WTC11 (cell line): Measurements from ENCODE around the gene ADI1. TPM values are rescaled to one million over a fixed set of nuclear protein-coding genes. Genes with fewer than 3 reads are reported as not detected.

Experiments
- ATAC-seq: fragments of 200-7000 bp; cut with Tn5 transposase; 2 replicates; pipeline ENCODE4 v1.10.0; 2021; ENCODE audit warnings: mild to moderate bottlenecking, moderate library complexity
- CTCF ChIA-PET: fragments of 300-600 bp; sonication (Branson Sonifier 250); formaldehyde crosslinking; loops from one replicate; lab custom pipeline; 2021; ENCODE audit warnings: antibody characterized with exemption; lab: Charles Lee
- POLR2A ChIA-PET: fragments of 350-600 bp; sonication (Branson Sonifier 250); formaldehyde crosslinking; loops from one replicate; lab custom pipeline; 2021; ENCODE audit warnings: antibody characterized with exemption; lab: Charles Lee
- DNase-seq: peaks from one replicate; pipeline ENCODE4 v3.0.0; 2021; ENCODE audit warnings: low spot score
- H3K27ac Mint-ChIP-seq: 2 replicates; pipeline ENCODE4 v1.8.0; 2021; ENCODE audit warnings: mixed read lengths
- H3K27me3 Mint-ChIP-seq: 2 replicates; pipeline ENCODE4 v1.8.0; 2021; ENCODE audit warnings: low read depth, mild to moderate bottlenecking, moderate library complexity, mixed read lengths
- H3K36me3 Mint-ChIP-seq: 2 replicates; pipeline ENCODE4 v1.8.0; 2021; ENCODE audit warnings: mixed read lengths
- H3K4me1 Mint-ChIP-seq: 2 replicates; pipeline ENCODE4 v1.8.0; 2022; ENCODE audit warnings: mixed read lengths
- H3K4me3 Mint-ChIP-seq: 2 replicates; pipeline ENCODE4 v1.8.0; 2021; ENCODE audit warnings: mild to moderate bottlenecking, moderate library complexity, mixed read lengths
- H3K9me3 Mint-ChIP-seq: 2 replicates; pipeline ENCODE4 v1.8.0; 2021; ENCODE audit warnings: mixed read lengths
- ATF2 ChIP-seq: sonication (generic); formaldehyde crosslinking; IDR thresholded peaks from 2 replicates; pipeline ENCODE4 v1.8.1; 2022; ENCODE audit warnings: low read depth, missing genetic modification reagents, borderline replicate concordance
- ATF3 ChIP-seq: sonication (generic); formaldehyde crosslinking; conservative IDR thresholded peaks from 2 replicates; pipeline ENCODE4 v1.8.1; 2022; ENCODE audit warnings: mild to moderate bottlenecking, missing genetic modification reagents
- CREB1 ChIP-seq: sonication (generic); formaldehyde crosslinking; IDR thresholded peaks from 2 replicates; pipeline ENCODE4 v1.8.0; 2023; ENCODE audit warnings: mild to moderate bottlenecking, missing genetic modification reagents
- E2F4 ChIP-seq: sonication (generic); formaldehyde crosslinking; IDR thresholded peaks from 2 replicates; pipeline ENCODE4 v1.8.1; 2022; ENCODE audit warnings: low read depth, mild to moderate bottlenecking, moderate library complexity, missing genetic modification reagents, borderline replicate concordance
- ETV6 ChIP-seq: sonication (generic); formaldehyde crosslinking; IDR thresholded peaks from 2 replicates; pipeline ENCODE4 v1.8.1; 2022; ENCODE audit warnings: mild to moderate bottlenecking, missing genetic modification reagents
- FOXK1 ChIP-seq: sonication (generic); formaldehyde crosslinking; IDR thresholded peaks from 2 replicates; pipeline ENCODE4 v1.8.0; 2022; ENCODE audit warnings: mild to moderate bottlenecking, moderate library complexity, missing genetic modification reagents
- FOXP4 ChIP-seq: sonication (generic); formaldehyde crosslinking; IDR thresholded peaks from 2 replicates; pipeline ENCODE4 v1.8.0; 2022; ENCODE audit warnings: mild to moderate bottlenecking, missing genetic modification reagents
- IRF1 ChIP-seq: sonication (generic); formaldehyde crosslinking; IDR thresholded peaks from 2 replicates; pipeline ENCODE4 v1.8.0; 2023; ENCODE audit warnings: missing genetic modification reagents
- JUN ChIP-seq: sonication (generic); formaldehyde crosslinking; IDR thresholded peaks from 2 replicates; pipeline ENCODE4 v1.8.0; 2023; ENCODE audit warnings: mild to moderate bottlenecking, missing genetic modification reagents
- MAX ChIP-seq: sonication (generic); formaldehyde crosslinking; IDR thresholded peaks from 2 replicates; pipeline ENCODE4 v1.8.0; 2022; ENCODE audit warnings: mild to moderate bottlenecking, missing genetic modification reagents
- NR1H2 ChIP-seq: sonication (generic); formaldehyde crosslinking; IDR thresholded peaks from 2 replicates; pipeline ENCODE4 v1.9.0; 2021; ENCODE audit warnings: mild to moderate bottlenecking, moderate library complexity, missing genetic modification reagents
- NR2C2 ChIP-seq: sonication (generic); formaldehyde crosslinking; IDR thresholded peaks from 2 replicates; pipeline ENCODE4 v1.8.0; 2022; ENCODE audit warnings: mild to moderate bottlenecking, missing genetic modification reagents
- RORB ChIP-seq: fragments of 250-450 bp; sonication (Bioruptor Pico); IDR thresholded peaks from 2 replicates; pipeline ENCODE4 v1.9.0; 2021; ENCODE audit warnings: mild to moderate bottlenecking
- TEAD1 ChIP-seq: sonication (generic); formaldehyde crosslinking; IDR thresholded peaks from 2 replicates; pipeline ENCODE4 v1.8.0; 2022; ENCODE audit warnings: mild to moderate bottlenecking, missing genetic modification reagents
- ZNF138 ChIP-seq: sonication (generic); formaldehyde crosslinking; conservative IDR thresholded peaks from 2 replicates; pipeline ENCODE4 v1.8.1; 2022; ENCODE audit warnings: mild to moderate bottlenecking, moderate library complexity, missing genetic modification reagents
- ZNF396 ChIP-seq: fragments of 250-450 bp; sonication (Bioruptor Pico); IDR thresholded peaks from 2 replicates; pipeline ENCODE4 v1.8.0; 2021; ENCODE audit warnings: mild to moderate bottlenecking, moderate library complexity, borderline replicate concordance
- ZNF425 ChIP-seq: fragments of 250-450 bp; sonication (Bioruptor Pico); conservative IDR thresholded peaks from 2 replicates; pipeline ENCODE4 v1.9.0; 2021; ENCODE audit warnings: mild to moderate bottlenecking
- ZNF512 ChIP-seq: sonication (generic); formaldehyde crosslinking; IDR thresholded peaks from 2 replicates; pipeline ENCODE4 v1.8.1; 2022; ENCODE audit warnings: missing genetic modification reagents, borderline replicate concordance
- total RNA-seq: library from RNA; stranded (reverse); gene quantifications from 3 replicates; pipeline ENCODE4 v1.2.3, GENCODE V29; 2021

ADI1 gene
- total RNA-seq, 1 experiment from 2014 or later: 21.4 TPM

- Mint-ChIP-seq H3K4me3 (no peak overlapping the region), H3K27me3 (peaks cover 3% of the 10 kb centered on the region; the same call in 1 of the 2 replicates), H3K27ac (no peak overlapping the region)
- ATAC-seq: no peak
- TF ChIP-seq ZNF425 (CRISPR knock-in tag) (no peak), CREB1 (CRISPR knock-in tag) (no peak), NR1H2 (no peak), ATF3 (CRISPR knock-in tag) (no peak), FOXK1 (CRISPR knock-in tag) (no peak), E2F4 (no peak)
- TF ChIP-seq, all 79 proteins: peak for 0
- H3K9me3 Mint-ChIP-seq: no peaks in the 10 kb centered on the region; the same call in 1 of the 2 replicates
- peaks cover 22% of the 10 kb centered on the region for H3K36me3 Mint-ChIP-seq
- CTCF ChIA-PET: interaction anchor here (1.1 to 1.3 kb wide), 2 partner anchors 37 to 171 kb away, joined by 3 to 5 read pairs; no protein-coding TSS in a partner anchor
- H3K4me1 Mint-ChIP-seq: no peaks in the 10 kb centered on the region
- POLR2A ChIA-PET: no interaction called here
- DNase-seq: no peak
Observed at GRCh38 chr2:3480352-3481010, 38.9 kb downstream of the ADI1 start.

- peaks cover 18% of the 10 kb centered on the region for H3K36me3 Mint-ChIP-seq
- H3K27ac Mint-ChIP-seq: no peak overlapping the region
- POLR2A ChIA-PET: no interaction called here
- H3K4me3 Mint-ChIP-seq: no peak overlapping the region
- peaks cover 3% of the 10 kb centered on the region; the same call in 1 of the 2 replicates for H3K27me3 Mint-ChIP-seq
- TF ChIP-seq ATF2: no peak
- TF ChIP-seq IRF1 (CRISPR knock-in tag): no peak
- no peak for TF ChIP-seq ZNF138 (CRISPR knock-in tag)
- TF ChIP-seq TEAD1 (CRISPR knock-in tag): no peak
- no peak for TF ChIP-seq ETV6 (CRISPR knock-in tag)
- TF ChIP-seq, all 79 proteins: peak for 0
- CTCF ChIA-PET: no interaction called here
- ATAC-seq (no peak), DNase-seq (no peak)
- Mint-ChIP-seq H3K4me1 (no peaks in the 10 kb centered on the region), H3K9me3 (no peaks in the 10 kb centered on the region)
Observed at GRCh38 chr2:3479430-3480320, 39.7 kb downstream of the ADI1 start.

GRCh38 chr2:3478846-3479385, 40.4 kb downstream of the ADI1 start:
- no peaks in the 10 kb centered on the region for H3K9me3 Mint-ChIP-seq
- no peak for ATAC-seq
- POLR2A ChIA-PET: no interaction called here
- TF ChIP-seq NR2C2 (CRISPR knock-in tag) (no peak), ZNF512 (CRISPR knock-in tag) (no peak), ZNF396 (no peak), ETV6 (CRISPR knock-in tag) (no peak), FOXP4 (CRISPR knock-in tag) (no peak), RORB (no peak), JUN (CRISPR knock-in tag) (no peak), MAX (CRISPR knock-in tag) (no peak)

More at GRCh38 chr2:3478846-3479385, 40.4 kb downstream of the ADI1 start:
- Mint-ChIP-seq H3K36me3 (peaks cover 18% of the 10 kb centered on the region), H3K4me1 (no peaks in the 10 kb centered on the region), H3K27ac (no peak overlapping the region), H3K27me3 (no peaks in the 10 kb centered on the region; the same call in 1 of the 2 replicates), H3K4me3 (no peak overlapping the region)
- CTCF ChIA-PET: interaction anchor here (1.0 kb wide), 1 partner anchor 135 kb away, joined by 4 read pairs; no protein-coding TSS in a partner anchor
- no peak for DNase-seq
